Muscle layer of colon (tissue), 2 donors: ENCODE data around the gene MTREX.

Source experiments
- H3K27ac ChIP-seq: one replicate; pipeline ENCODE4 v1.7.0; 2013; ENCODE audit warnings: low read depth, mild to moderate bottlenecking, low read length, moderate library complexity
- H3K27me3 ChIP-seq, 2 donors: one replicate each; pipeline ENCODE4 v1.7.0; 2013; ENCODE audit warnings: low read length in 2 of 2, mild to moderate bottlenecking in 2 of 2; ENCODE audit not compliant: insufficient read depth in 2 of 2, control insufficient read depth in 1 of 2
- H3K36me3 ChIP-seq: one replicate; pipeline ENCODE4 v1.7.0; 2013; ENCODE audit warnings: mild to moderate bottlenecking, low read length; ENCODE audit not compliant: insufficient read depth
- H3K4me1 ChIP-seq: one replicate; pipeline ENCODE4 v1.7.0; 2013; ENCODE audit warnings: mild to moderate bottlenecking, low read length; ENCODE audit not compliant: insufficient read depth
- H3K4me3 ChIP-seq, 2 donors: one replicate each; pipeline ENCODE4 v1.7.0; 2013; ENCODE audit warnings: low read length in 2 of 2, low read depth in 1 of 2, mild to moderate bottlenecking in 1 of 2, moderate library complexity in 1 of 2
- H3K9ac ChIP-seq: one replicate; pipeline ENCODE4 v1.7.0; 2013; ENCODE audit warnings: low read length
- H3K9me3 ChIP-seq: one replicate; pipeline ENCODE4 v1.7.0; 2013; ENCODE audit warnings: mild to moderate bottlenecking, low read length
- donor health status: abdominal sarcoma.
- donor health status: Adenocarcinoma of cecum.

Gene MTREX

GRCh38 chr5:55356896-55357295 is 49.1 kb downstream of the MTREX start:
- no peak overlapping the region for H3K9ac ChIP-seq
- H3K9me3 ChIP-seq: no peaks in the 10 kb centered on the region
- peaks cover 47% of the 10 kb centered on the region for H3K36me3 ChIP-seq
- no peak overlapping the region for H3K27ac ChIP-seq
- H3K27me3 ChIP-seq: no peaks in the 10 kb centered on the region
- no peak overlapping the region for H3K4me3 ChIP-seq
- no peaks in the 10 kb centered on the region for H3K4me1 ChIP-seq

- H3K36me3 ChIP-seq: peaks cover 25% of the 10 kb centered on the region
- H3K4me1 ChIP-seq: no peaks in the 10 kb centered on the region
- H3K9me3 ChIP-seq: no peaks in the 10 kb centered on the region
- no peak overlapping the region for H3K27ac ChIP-seq
- no peak overlapping the region for H3K9ac ChIP-seq
- no peaks in the 10 kb centered on the region for H3K27me3 ChIP-seq
- no peak overlapping the region for H3K4me3 ChIP-seq
Measured at GRCh38 chr5:55360190-55360589, 52.4 kb downstream of the MTREX start.

- Histone ChIP-seq H3K36me3 (peaks cover 17% of the 10 kb centered on the region), H3K27ac (no peak overlapping the region), H3K4me1 (no peaks in the 10 kb centered on the region), H3K27me3 (no peaks in the 10 kb centered on the region), H3K9ac (no peak overlapping the region), H3K4me3 (no peak overlapping the region), H3K9me3 (no peaks in the 10 kb centered on the region)
Measured at GRCh38 chr5:55363856-55364255, 56.1 kb downstream of the MTREX start.

- Histone ChIP-seq H3K4me1 (no peaks in the 10 kb centered on the region), H3K4me3 (no peak overlapping the region), H3K27ac (no peak overlapping the region), H3K9ac (no peak overlapping the region), H3K27me3 (no peaks in the 10 kb centered on the region), H3K36me3 (peaks cover 18% of the 10 kb centered on the region), H3K9me3 (no peaks in the 10 kb centered on the region)
Measured at GRCh38 chr5:55364537-55365055, 56.8 kb downstream of the MTREX start.

- no peak overlapping the region for H3K4me3 ChIP-seq
- no peak overlapping the region for H3K27ac ChIP-seq
- no peaks in the 10 kb centered on the region for H3K27me3 ChIP-seq
- H3K9me3 ChIP-seq: no peaks in the 10 kb centered on the region
- peaks cover 25% of the 10 kb centered on the region for H3K36me3 ChIP-seq
- no peaks in the 10 kb centered on the region for H3K4me1 ChIP-seq
- H3K9ac ChIP-seq: no peak overlapping the region
Measured at GRCh38 chr5:55370291-55370925, 62.6 kb downstream of the MTREX start.

GRCh38 chr5:55371145-55371544 is 63.4 kb downstream of the MTREX start:
- H3K9me3 ChIP-seq: no peaks in the 10 kb centered on the region
- H3K4me3 ChIP-seq: no peak overlapping the region
- H3K4me1 ChIP-seq: no peaks in the 10 kb centered on the region
- H3K27ac ChIP-seq: no peak overlapping the region
- H3K27me3 ChIP-seq: no peaks in the 10 kb centered on the region
- no peak overlapping the region for H3K9ac ChIP-seq
- H3K36me3 ChIP-seq: peaks cover 25% of the 10 kb centered on the region

- Histone ChIP-seq H3K27me3 (no peaks in the 10 kb centered on the region), H3K4me3 (no peak overlapping the region), H3K9me3 (no peaks in the 10 kb centered on the region), H3K4me1 (no peaks in the 10 kb centered on the region), H3K27ac (no peak overlapping the region), H3K36me3 (peaks cover 16% of the 10 kb centered on the region), H3K9ac (no peak overlapping the region)
Measured at GRCh38 chr5:55372130-55372925, 64.5 kb downstream of the MTREX start.

GRCh38 chr5:55377810-55378209 is 70.0 kb downstream of the MTREX start:
- H3K36me3 ChIP-seq: peaks cover 16% of the 10 kb centered on the region
- no peak overlapping the region for H3K27ac ChIP-seq
- H3K9ac ChIP-seq: no peak overlapping the region
- H3K4me1 ChIP-seq: no peaks in the 10 kb centered on the region
- H3K27me3 ChIP-seq: no peaks in the 10 kb centered on the region
- no peak overlapping the region for H3K4me3 ChIP-seq
- no peaks in the 10 kb centered on the region for H3K9me3 ChIP-seq

- Histone ChIP-seq H3K4me3 (no peak overlapping the region), H3K36me3 (peaks cover 21% of the 10 kb centered on the region), H3K27me3 (no peaks in the 10 kb centered on the region), H3K27ac (no peak overlapping the region), H3K9me3 (peaks cover 9% of the 10 kb centered on the region), H3K4me1 (no peaks in the 10 kb centered on the region), H3K9ac (no peak overlapping the region)
Measured at GRCh38 chr5:55383254-55383653, 75.5 kb downstream of the MTREX start.

GRCh38 chr5:55384072-55384471 is 76.3 kb downstream of the MTREX start:
- H3K27me3 ChIP-seq: no peaks in the 10 kb centered on the region
- no peak overlapping the region for H3K4me3 ChIP-seq
- H3K27ac ChIP-seq: no peak overlapping the region
- H3K9ac ChIP-seq: no peak overlapping the region
- peaks cover 23% of the 10 kb centered on the region for H3K36me3 ChIP-seq
- H3K4me1 ChIP-seq: no peaks in the 10 kb centered on the region
- H3K9me3 ChIP-seq: peaks cover 9% of the 10 kb centered on the region

GRCh38 chr5:55385227-55385626 is 77.4 kb downstream of the MTREX start:
- peaks cover 9% of the 10 kb centered on the region for H3K9me3 ChIP-seq
- peaks cover 22% of the 10 kb centered on the region for H3K36me3 ChIP-seq
- H3K9ac ChIP-seq: no peak overlapping the region
- no peak overlapping the region for H3K27ac ChIP-seq
- no peaks in the 10 kb centered on the region for H3K27me3 ChIP-seq
- no peak overlapping the region for H3K4me3 ChIP-seq
- no peaks in the 10 kb centered on the region for H3K4me1 ChIP-seq
